Inflammatory macrophage treated with lipopolysaccharide for 1 hour (primary cell): ENCODE measurements around the gene IGHMBP2.

Experiments
- DNase-seq, 2 donors: peaks; one replicate each; pipeline ENCODE4 v3.0.0-alpha.2; 2020 to 2022

Gene IGHMBP2

GRCh38 chr11:68928136-68928880 lies 24.6 kb downstream of the IGHMBP2 start:
- DNase-seq = peak; percentile 52 to 65

GRCh38 chr11:68929135-68929534 lies 25.4 kb downstream of the IGHMBP2 start:
- no peak for DNase-seq

- DNase-seq = peak; percentile 69 to 71
Observed at GRCh38 chr11:68929706-68930570, 26.2 kb downstream of the IGHMBP2 start.

GRCh38 chr11:68930991-68931855 lies 27.5 kb downstream of the IGHMBP2 start:
- no peak for DNase-seq

- no peak for DNase-seq
Observed at GRCh38 chr11:68931911-68932310, 28.2 kb downstream of the IGHMBP2 start.

GRCh38 chr11:68932358-68932757 lies 28.7 kb downstream of the IGHMBP2 start:
- DNase-seq = no peak

GRCh38 chr11:68932933-68933577 lies 29.4 kb downstream of the IGHMBP2 start:
- no peak for DNase-seq

- no peak for DNase-seq
Observed at GRCh38 chr11:68933605-68934320, 30.1 kb downstream of the IGHMBP2 start.

GRCh38 chr11:68934321-68934645 lies 30.6 kb downstream of the IGHMBP2 start:
- DNase-seq = no peak

- DNase-seq = no peak
Observed at GRCh38 chr11:68934666-68935065, 31.0 kb downstream of the IGHMBP2 start.

- DNase-seq = no peak
Observed at GRCh38 chr11:68935066-68935465, 31.4 kb downstream of the IGHMBP2 start.

GRCh38 chr11:68935516-68936357 lies 32.0 kb downstream of the IGHMBP2 start:
- no peak for DNase-seq

GRCh38 chr11:68936358-68936636 lies 32.6 kb downstream of the IGHMBP2 start:
- DNase-seq = no peak

GRCh38 chr11:68936676-68937620 lies 33.3 kb downstream of the IGHMBP2 start:
- DNase-seq = no peak

GRCh38 chr11:68938088-68938487 lies 34.4 kb downstream of the IGHMBP2 start:
- no peak for DNase-seq

GRCh38 chr11:68938816-68939582 lies 35.3 kb downstream of the IGHMBP2 start:
- DNase-seq = peak in 1 of 2 donors; percentile 16

- DNase-seq = peak in 1 of 2 donors; percentile 8
Observed at GRCh38 chr11:68939583-68940555, 36.2 kb downstream of the IGHMBP2 start.
